ENCODE measurements around the gene JAKMIP1.

DNA sequence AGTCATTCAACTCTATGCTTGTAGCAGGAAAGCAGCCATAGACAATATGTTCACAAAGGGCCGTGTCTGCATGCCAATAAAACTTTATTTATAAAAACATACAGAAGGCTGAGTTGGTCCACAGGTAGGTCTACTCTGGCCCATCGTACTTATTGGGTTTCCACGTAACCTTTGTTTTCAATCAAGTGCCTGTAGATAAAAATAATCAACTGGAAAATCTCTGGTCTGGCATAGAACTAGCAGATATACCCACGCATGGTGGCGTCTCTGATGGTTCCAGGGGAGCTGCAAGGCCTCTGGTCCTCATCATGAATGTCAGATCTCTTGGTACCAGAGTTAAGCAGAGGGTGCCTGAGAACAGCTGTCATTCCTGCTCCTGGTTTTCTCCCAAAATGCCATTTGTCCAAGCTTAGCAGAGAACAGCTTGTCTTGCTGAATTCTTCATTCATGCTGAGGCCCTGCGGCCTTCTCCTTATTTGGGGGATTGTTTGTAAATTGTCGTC, 31.4 kb upstream of the JAKMIP1 start:
- no peak for TF ChIP-seq RAD21 (IDR thresholded peaks at IDR 0.05; ENCODE audit: low read depth)
- TF ChIP-seq FOXM1 (IDR thresholded peaks at IDR 0.05; ENCODE audit: borderline replicate concordance, low read depth) = no peak
- TF ChIP-seq YY1 (IDR thresholded peaks at IDR 0.05; ENCODE audit: low read depth) = no peak
- TF ChIP-seq CREB1 (IDR thresholded peaks at IDR 0.05; ENCODE audit: low read depth) = no peak
- no peak for TF ChIP-seq TCF12 (IDR thresholded peaks at IDR 0.05; ENCODE audit: low read depth)
- no peak for TF ChIP-seq TAF1 (IDR thresholded peaks at IDR 0.05; ENCODE audit: low read depth)
- TF ChIP-seq, protein P1, sequence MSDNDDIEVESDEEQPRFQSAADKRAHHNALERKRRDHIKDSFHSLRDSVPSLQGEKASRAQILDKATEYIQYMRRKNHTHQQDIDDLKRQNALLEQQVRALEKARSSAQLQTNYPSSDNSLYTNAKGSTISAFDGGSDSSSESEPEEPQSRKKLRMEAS (IDR thresholded peaks at IDR 0.05) = no peak
- no peak for TF ChIP-seq EGR1 (IDR thresholded peaks at IDR 0.05)
- no peak for TF ChIP-seq EP300 (IDR thresholded peaks at IDR 0.05; ENCODE audit: borderline replicate concordance)
- no peak for TF ChIP-seq NFIC (IDR thresholded peaks at IDR 0.05)
- TF ChIP-seq, protein P2, sequence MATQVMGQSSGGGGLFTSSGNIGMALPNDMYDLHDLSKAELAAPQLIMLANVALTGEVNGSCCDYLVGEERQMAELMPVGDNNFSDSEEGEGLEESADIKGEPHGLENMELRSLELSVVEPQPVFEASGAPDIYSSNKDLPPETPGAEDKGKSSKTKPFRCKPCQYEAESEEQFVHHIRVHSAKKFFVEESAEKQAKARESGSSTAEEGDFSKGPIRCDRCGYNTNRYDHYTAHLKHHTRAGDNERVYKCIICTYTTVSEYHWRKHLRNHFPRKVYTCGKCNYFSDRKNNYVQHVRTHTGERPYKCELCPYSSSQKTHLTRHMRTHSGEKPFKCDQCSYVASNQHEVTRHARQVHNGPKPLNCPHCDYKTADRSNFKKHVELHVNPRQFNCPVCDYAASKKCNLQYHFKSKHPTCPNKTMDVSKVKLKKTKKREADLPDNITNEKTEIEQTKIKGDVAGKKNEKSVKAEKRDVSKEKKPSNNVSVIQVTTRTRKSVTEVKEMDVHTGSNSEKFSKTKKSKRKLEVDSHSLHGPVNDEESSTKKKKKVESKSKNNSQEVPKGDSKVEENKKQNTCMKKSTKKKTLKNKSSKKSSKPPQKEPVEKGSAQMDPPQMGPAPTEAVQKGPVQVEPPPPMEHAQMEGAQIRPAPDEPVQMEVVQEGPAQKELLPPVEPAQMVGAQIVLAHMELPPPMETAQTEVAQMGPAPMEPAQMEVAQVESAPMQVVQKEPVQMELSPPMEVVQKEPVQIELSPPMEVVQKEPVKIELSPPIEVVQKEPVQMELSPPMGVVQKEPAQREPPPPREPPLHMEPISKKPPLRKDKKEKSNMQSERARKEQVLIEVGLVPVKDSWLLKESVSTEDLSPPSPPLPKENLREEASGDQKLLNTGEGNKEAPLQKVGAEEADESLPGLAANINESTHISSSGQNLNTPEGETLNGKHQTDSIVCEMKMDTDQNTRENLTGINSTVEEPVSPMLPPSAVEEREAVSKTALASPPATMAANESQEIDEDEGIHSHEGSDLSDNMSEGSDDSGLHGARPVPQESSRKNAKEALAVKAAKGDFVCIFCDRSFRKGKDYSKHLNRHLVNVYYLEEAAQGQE (IDR thresholded peaks at IDR 0.05; ENCODE audit: low read depth) = no peak
- TF ChIP-seq TEAD4 (IDR thresholded peaks at IDR 0.05) = no peak
- TF ChIP-seq ZBTB7A (IDR thresholded peaks at IDR 0.05; ENCODE audit: low read depth) = no peak
- no peak for TF ChIP-seq CEBPB (IDR thresholded peaks at IDR 0.05)
